CD4-positive, alpha-beta T cell (primary cell): Measurements from ENCODE around the gene HLA-F. TPM values are rescaled to one million over a fixed set of nuclear protein-coding genes. Genes with fewer than 3 reads are reported as not detected.

Experiments
- ATAC-seq: fragments of 200-7000 bp; cut with Tn5 transposase; one replicate; pipeline ENCODE4 v1.10.0; 2022; ENCODE audit warnings: mild to moderate bottlenecking; ENCODE audit not compliant: poor library complexity
- CTCF ChIA-PET: fragments of 350-600 bp; sonication (Branson Sonifier 250); formaldehyde crosslinking; loops from one replicate; lab custom pipeline; 2021; ENCODE audit warnings: antibody characterized with exemption, inconsistent platforms; lab: Charles Lee
- POLR2A ChIA-PET: fragments of 350-600 bp; sonication (Branson Sonifier 250); formaldehyde crosslinking; loops from one replicate; lab custom pipeline; 2021; ENCODE audit warnings: antibody characterized with exemption, inconsistent platforms; lab: Charles Lee
- DNase-seq, 14 experiments: peaks; one replicate each; pipeline ENCODE4 v3.0.0-alpha.2; 2013 to 2020; ENCODE audit warnings: mixed read lengths in 2 of 14
- H3K27ac ChIP-seq, 2 donors: one replicate each; pipeline versions ENCODE4 v1.5.1 to v1.7.0; 2013; ENCODE audit warnings: low read length in 2 of 2, low read depth in 1 of 2, mild to moderate bottlenecking in 1 of 2
- H3K27me3 ChIP-seq, 2 experiments: 1 replicate in 1 of 2; 2 replicates in 1 of 2; pipeline versions ENCODE4 v1.6.1 to v1.7.0; 2013; ENCODE audit warnings: low read length in 2 of 2, control low read depth in 1 of 2, mild to moderate bottlenecking in 1 of 2, moderate library complexity in 1 of 2; ENCODE audit not compliant: insufficient read depth in 2 of 2, control insufficient read depth in 1 of 2
- H3K36me3 ChIP-seq: one replicate; pipeline ENCODE4 v1.6.1; 2013; ENCODE audit warnings: low read length, control low read depth; ENCODE audit not compliant: insufficient read depth
- H3K4me1 ChIP-seq: one replicate; pipeline ENCODE4 v1.6.1; 2013; ENCODE audit warnings: low read length, control low read depth; ENCODE audit not compliant: insufficient read depth
- H3K4me3 ChIP-seq: one replicate; pipeline ENCODE4 v1.5.1; 2013; ENCODE audit warnings: mild to moderate bottlenecking, low read length, moderate library complexity
- H3K9me3 ChIP-seq, 2 experiments: 1 replicate in 1 of 2; 2 replicates in 1 of 2; pipeline versions ENCODE4 v1.6.1 to v1.7.0; 2013; ENCODE audit warnings: low read length in 2 of 2, mild to moderate bottlenecking in 2 of 2, control low read depth in 1 of 2, moderate library complexity in 1 of 2; ENCODE audit not compliant: control insufficient read depth in 1 of 2, insufficient read depth in 1 of 2
- H3K27ac Mint-ChIP-seq: one replicate; pipeline ENCODE4 v1.8.0; 2020; ENCODE audit warnings: mixed read lengths
- H3K27me3 Mint-ChIP-seq: one replicate; pipeline ENCODE4 v1.8.0; 2021; ENCODE audit warnings: mixed read lengths
- H3K36me3 Mint-ChIP-seq: one replicate; pipeline ENCODE4 v1.8.0; 2021; ENCODE audit warnings: low read depth, mixed read lengths
- H3K4me1 Mint-ChIP-seq: one replicate; pipeline ENCODE4 v1.8.0; 2021; ENCODE audit warnings: low read depth, mixed read lengths
- H3K4me3 Mint-ChIP-seq: one replicate; pipeline ENCODE4 v1.8.0; 2020; ENCODE audit warnings: mild to moderate bottlenecking, mixed read lengths
- H3K9me3 Mint-ChIP-seq: one replicate; pipeline ENCODE4 v1.8.0; 2020; ENCODE audit warnings: mixed read lengths
- intact Hi-C, 2 experiments: fragments of 100-400 bp; cut with DNase I in 1 of 2; cut with micrococcal nuclease in 1 of 2; formaldehyde crosslinking; loops; one replicate each; pipeline versions ENCODE4 v1.15.1 to v1.9.0; 2023 to 2025; cut with DNase I, micrococcal nuclease
- polyA plus RNA-seq, 2 donors: library from polyadenylated mRNA; unstranded; fragments of 120-200 nt; gene quantifications; one replicate each; pipeline ENCODE4 v1.2.1, GENCODE V29; 2013
- total RNA-seq, 174 experiments: library from RNA in 2 of 174; stranded (reverse) in 2 of 174; gene quantifications; one replicate each; pipeline ENCODE4 v1.2.3 and lab custom pipeline; 2021 to 2026
- TF ChIP-seq, protein P1 (sequence below): fragments of 200-600 bp; IDR thresholded peaks from one replicate; pipeline ENCODE4 v1.8.0; 2022; ENCODE audit warnings: antibody characterized with exemption, mild to moderate bottlenecking

The HLA-F gene
- total RNA-seq (100 to 1,000 TPM; 560 TPM), total RNA-seq (lab: John Stamatoyannopoulos, UW) (80.9 to 812 (median 435) reads per million in 172 experiments)
- polyA plus RNA-seq (2013, experiment 1 of 2), result 767 TPM
- polyA plus RNA-seq (2013, experiment 2 of 2), result 436 TPM

DNA sequence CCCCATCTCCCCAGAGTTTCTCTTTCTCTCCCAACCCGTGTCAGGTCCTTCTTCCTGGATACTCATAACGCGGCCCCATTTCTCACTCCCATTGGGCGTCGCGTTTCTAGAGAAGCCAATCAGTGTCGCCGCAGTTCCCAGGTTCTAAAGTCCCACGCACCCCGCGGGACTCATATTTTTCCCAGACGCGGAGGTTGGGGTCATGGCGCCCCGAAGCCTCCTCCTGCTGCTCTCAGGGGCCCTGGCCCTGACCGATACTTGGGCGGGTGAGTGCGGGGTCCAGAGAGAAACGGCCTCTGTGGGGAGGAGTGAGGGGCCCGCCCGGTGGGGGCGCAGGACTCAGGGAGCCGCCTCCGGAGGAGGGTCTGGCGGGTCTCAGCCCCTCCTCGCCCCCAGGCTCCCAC lies at the start of gene HLA-F:
Gene HLA-F (plus strand): TSS at position 173 of the 404 bp plus-strand sequence. CDS start 30 bp downstream, at position 203.
- H3K4me1 Mint-ChIP-seq, result peaks cover 70% of the 10 kb centered on the region
- intact Hi-C loops, result loop anchor here (5.0 to 10.0 kb wide), 2 partner anchors 71 to 242 kb away; no protein-coding TSS in a partner anchor
- peaks cover 48% of the 10 kb centered on the region for H3K36me3 ChIP-seq
- peaks cover 60% of the 10 kb centered on the region for H3K36me3 Mint-ChIP-seq
- CTCF ChIA-PET, result no interaction called here
- POLR2A ChIA-PET, result interaction anchor here (1.2 to 4.3 kb wide), 4 partner anchors 15 to 29 kb away, joined by 4 to 65 read pairs (median 6); no protein-coding TSS in a partner anchor
- TF ChIP-seq, protein P1, sequence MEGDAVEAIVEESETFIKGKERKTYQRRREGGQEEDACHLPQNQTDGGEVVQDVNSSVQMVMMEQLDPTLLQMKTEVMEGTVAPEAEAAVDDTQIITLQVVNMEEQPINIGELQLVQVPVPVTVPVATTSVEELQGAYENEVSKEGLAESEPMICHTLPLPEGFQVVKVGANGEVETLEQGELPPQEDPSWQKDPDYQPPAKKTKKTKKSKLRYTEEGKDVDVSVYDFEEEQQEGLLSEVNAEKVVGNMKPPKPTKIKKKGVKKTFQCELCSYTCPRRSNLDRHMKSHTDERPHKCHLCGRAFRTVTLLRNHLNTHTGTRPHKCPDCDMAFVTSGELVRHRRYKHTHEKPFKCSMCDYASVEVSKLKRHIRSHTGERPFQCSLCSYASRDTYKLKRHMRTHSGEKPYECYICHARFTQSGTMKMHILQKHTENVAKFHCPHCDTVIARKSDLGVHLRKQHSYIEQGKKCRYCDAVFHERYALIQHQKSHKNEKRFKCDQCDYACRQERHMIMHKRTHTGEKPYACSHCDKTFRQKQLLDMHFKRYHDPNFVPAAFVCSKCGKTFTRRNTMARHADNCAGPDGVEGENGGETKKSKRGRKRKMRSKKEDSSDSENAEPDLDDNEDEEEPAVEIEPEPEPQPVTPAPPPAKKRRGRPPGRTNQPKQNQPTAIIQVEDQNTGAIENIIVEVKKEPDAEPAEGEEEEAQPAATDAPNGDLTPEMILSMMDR, result no peak
- ATAC-seq (peak; percentile 90), DNase-seq (peak in 13 of 14 experiments; percentile 69 to 96 (median 79))
- H3K27ac Mint-ChIP-seq, result peak within 1 kb of the TSS; percentile 95
- H3K4me1 ChIP-seq, result peaks cover 63% of the 10 kb centered on the region
- H3K27me3 ChIP-seq, result no peaks in the 10 kb centered on the region
- peak within 1 kb of the TSS; percentile 100 for H3K4me3 ChIP-seq
- peak within 1 kb of the TSS; percentile 97 for H3K4me3 Mint-ChIP-seq
- no peaks in the 10 kb centered on the region for H3K9me3 ChIP-seq
- no peaks in the 10 kb centered on the region for H3K9me3 Mint-ChIP-seq
- H3K27me3 Mint-ChIP-seq, result no peaks in the 10 kb centered on the region
- H3K27ac ChIP-seq, result peak within 1 kb of the TSS; percentile 99 to 100

DNA sequence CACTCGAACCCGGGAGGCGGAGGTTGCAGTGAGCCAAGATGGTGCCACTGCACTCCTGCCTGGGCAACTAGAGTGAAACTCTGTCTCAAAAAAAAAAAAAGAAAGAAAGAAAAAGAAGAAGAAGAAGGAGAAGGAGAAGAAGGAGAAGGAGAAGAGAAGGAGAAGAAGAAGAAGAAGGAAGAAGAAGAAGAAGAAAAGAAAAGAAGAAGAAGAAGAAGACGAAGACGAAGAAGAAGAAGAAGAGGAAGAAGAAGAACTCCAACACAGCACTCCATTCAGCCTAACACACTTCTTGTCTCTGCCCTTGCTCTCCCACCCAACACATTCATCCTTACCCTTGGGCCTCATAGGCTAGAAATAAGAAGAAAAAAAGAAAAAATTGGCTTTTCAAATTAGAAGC lies 49.2 kb upstream of the HLA-F start:
- H3K27me3 Mint-ChIP-seq, result peaks cover 29% of the 10 kb centered on the region
- no peak for ATAC-seq
- CTCF ChIA-PET, result interaction anchor here (1.1 kb wide), 1 partner anchor 22 kb away, joined by 3 read pairs; no protein-coding TSS in a partner anchor
- no peaks in the 10 kb centered on the region for H3K9me3 ChIP-seq
- no peak for DNase-seq
- H3K36me3 ChIP-seq, result no peaks in the 10 kb centered on the region
- H3K4me3 Mint-ChIP-seq, result no peak overlapping the region
- no peak overlapping the region for H3K27ac Mint-ChIP-seq
- POLR2A ChIA-PET, result no interaction called here
- H3K4me1 ChIP-seq, result peaks cover 8% of the 10 kb centered on the region
- H3K27me3 ChIP-seq, result peaks cover 18 to 21% of the 10 kb centered on the region in 2 experiments
- no peak overlapping the region for H3K27ac ChIP-seq
- peaks cover 5% of the 10 kb centered on the region for H3K4me1 Mint-ChIP-seq
- H3K9me3 Mint-ChIP-seq, result no peaks in the 10 kb centered on the region
- H3K36me3 Mint-ChIP-seq, result no peaks in the 10 kb centered on the region
- no peak overlapping the region for H3K4me3 ChIP-seq
- intact Hi-C loops, result no loop called here
- TF ChIP-seq, protein P1, result no peak

DNA sequence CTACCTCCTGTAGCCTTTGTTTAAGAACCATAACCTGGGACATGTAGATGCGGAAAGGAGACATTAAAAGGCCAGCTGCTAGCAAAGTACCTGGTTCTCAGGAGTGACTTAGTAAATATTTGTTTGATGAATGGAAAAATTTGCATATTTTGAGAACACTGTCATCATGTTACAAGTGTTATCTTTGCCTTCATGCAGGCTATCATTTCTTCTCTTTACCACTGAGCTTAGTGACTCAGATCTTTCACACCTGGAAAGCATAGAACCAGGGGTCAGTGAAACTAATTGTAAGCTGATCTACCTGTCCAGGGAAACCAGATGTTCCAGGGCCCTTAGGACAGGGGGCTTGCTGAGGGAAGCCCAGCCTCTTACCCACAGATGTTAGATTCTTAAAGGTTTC lies 47.7 kb upstream of the HLA-F start:
- DNase-seq (no peak), ATAC-seq (no peak)
- Histone ChIP-seq H3K4me1 (peaks cover 11% of the 10 kb centered on the region), H3K4me3 (no peak overlapping the region), H3K27me3 (peaks cover 8 to 17% of the 10 kb centered on the region in 2 experiments), H3K36me3 (no peaks in the 10 kb centered on the region), H3K9me3 (peaks cover 0 to 6% of the 10 kb centered on the region in 2 experiments), H3K27ac (no peak overlapping the region)
- H3K4me3 Mint-ChIP-seq, result no peak overlapping the region
- no peak overlapping the region for H3K27ac Mint-ChIP-seq
- no peaks in the 10 kb centered on the region for H3K9me3 Mint-ChIP-seq
- peaks cover 5% of the 10 kb centered on the region for H3K4me1 Mint-ChIP-seq
- TF ChIP-seq, protein P1, result no peak
- intact Hi-C loops, result no loop called here
- H3K36me3 Mint-ChIP-seq, result no peaks in the 10 kb centered on the region
- peaks cover 30% of the 10 kb centered on the region for H3K27me3 Mint-ChIP-seq
- CTCF ChIA-PET, result interaction anchor here (0.6 to 0.9 kb wide), 2 partner anchors 14 to 19 kb away, joined by 3 to 4 read pairs; no protein-coding TSS in a partner anchor
- POLR2A ChIA-PET, result no interaction called here
